GM18519 (cell line): ENCODE measurements around the gene FOSL1.
"Not testable (repeated sequence)": the region's sequence is repeated elsewhere in the genome, so short reads cannot be mapped to it uniquely, and the experiment has no call there.

Experiments used
- ATAC-seq: cut with Tn5 transposase; IDR thresholded peaks from one replicate; pipeline ENCODE4 v1.9.1; 2021; ENCODE audit warnings: mild to moderate bottlenecking, moderate library complexity; ENCODE audit not compliant: unreplicated experiment, low FRiP score

Gene FOSL1

DNA sequence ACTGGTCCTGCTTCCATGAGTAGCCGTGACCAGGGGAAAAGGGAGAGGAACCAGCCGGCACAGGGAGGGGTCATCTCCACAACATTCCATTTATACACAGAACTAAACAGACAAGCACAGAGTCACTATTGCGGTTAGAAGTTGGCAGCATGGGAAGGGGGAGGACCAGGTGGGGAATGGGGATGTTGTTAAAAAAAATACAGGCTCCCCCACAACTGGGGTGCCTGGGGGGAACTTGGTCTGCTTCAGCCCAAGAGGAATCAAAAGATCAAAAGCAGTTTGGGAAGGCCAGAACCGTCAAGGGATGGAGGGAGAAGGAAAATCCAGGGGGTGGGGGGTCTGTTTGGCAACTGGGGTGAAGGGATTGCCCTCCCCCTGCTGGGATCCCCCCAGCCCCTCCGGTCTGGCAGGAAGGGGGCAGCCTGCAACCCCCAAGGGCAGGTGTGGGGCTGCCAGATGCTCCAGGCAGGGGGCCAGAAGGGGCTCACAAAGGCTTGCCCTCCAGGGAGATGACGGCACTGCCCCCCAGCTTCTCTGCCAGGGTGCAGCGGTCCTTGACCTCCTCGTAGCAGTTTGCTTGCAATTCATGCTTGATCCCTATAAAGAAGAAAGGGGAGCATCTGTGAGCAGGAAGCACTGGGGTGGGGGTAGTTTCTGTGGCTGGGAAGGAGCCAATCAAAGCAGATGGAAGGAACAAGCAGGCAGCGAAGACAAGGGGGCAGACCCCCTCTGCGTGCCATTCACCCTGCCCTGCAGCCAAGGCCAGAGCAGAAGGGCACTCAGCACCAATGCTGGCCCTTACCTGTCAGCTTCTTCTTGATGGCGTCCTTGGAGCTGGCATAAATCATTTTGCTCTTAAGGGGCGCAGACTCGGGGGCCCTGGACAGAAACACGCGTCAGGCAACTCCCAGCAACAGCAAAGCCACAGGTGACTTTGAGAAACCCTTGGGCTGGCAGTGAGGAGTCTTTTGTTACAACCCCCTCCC lies 45.0 kb downstream of the FOSL1 start:
- ATAC-seq, result no peak

- no peak for ATAC-seq
Observed at GRCh38 chr11:65854161-65854592, 46.0 kb downstream of the FOSL1 start.

GRCh38 chr11:65853246-65853979 lies 46.8 kb downstream of the FOSL1 start:
- no peak for ATAC-seq

DNA sequence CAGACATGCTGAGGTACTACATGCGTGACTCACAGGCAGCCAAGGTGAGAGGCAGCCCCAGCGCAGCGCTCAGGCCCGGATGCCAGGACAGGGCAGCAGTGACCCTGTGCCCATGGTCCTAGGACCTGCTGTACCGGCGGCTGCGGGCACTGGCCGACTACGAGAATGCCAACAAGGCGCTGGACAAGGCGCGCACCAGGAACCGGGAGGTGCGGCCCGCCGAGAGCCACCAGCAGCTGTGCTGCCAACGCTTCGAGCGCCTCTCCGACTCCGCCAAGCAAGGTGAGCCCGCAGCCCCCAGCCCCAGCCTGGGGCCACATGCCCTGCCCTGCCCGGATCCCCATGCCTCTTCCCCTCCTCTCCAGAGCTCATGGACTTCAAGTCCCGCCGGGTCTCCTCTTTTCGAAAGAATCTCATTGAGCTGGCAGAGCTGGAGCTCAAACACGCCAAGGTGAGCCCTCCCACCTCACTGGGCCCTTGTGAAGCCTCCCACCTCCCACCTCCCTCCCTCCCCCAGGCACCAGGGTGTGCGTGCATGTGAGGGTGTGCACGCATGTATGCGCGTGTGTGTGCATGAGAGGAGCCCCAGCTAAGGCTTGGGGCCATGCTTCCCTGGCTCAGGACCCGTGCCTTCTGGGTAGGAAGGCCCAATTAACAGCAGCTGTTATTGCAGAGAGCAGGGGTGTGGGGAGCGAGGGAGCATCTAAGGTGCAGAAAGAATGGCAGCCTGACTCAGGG lies 47.5 kb downstream of the FOSL1 start:
- no peak for ATAC-seq

DNA sequence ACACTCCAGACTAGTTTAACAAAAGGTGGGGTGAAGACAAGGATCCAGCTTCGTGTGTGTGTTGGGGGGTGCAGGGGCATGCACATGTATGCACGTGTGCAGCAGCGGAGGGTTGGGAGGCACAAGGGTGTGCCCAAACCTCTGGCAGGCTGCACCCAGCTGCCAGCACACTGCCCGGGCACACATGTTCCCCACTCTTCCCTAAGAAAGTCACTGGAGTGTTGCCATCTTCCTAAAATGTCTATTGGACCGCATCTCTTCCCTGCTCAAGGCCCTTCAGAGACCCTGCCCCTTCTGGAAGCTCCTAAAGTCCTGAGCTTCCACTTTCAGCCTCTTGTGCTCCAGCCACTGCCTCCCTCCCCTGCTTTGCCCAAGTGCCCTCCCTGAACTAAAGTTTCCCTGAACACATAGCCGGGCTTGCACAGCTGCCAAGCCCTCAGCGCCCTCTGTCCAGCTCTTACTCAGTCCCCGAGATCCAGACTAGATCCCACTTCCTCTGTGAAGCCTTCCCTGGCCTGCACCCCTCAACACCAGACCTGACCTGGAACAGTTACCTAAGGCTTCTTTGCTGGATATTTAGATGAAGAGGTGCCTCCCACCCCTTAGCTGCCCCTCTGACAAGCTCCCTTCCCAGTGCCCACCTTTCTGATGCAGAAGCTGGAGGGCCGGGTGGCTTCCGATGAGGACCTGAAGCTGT lies 48.2 kb downstream of the FOSL1 start:
- ATAC-seq, result no peak

- ATAC-seq, result no peak
Observed at GRCh38 chr11:65851083-65851579, 49.1 kb downstream of the FOSL1 start.

- ATAC-seq, result no peak
Observed at GRCh38 chr11:65850217-65851082, 49.7 kb downstream of the FOSL1 start.

DNA sequence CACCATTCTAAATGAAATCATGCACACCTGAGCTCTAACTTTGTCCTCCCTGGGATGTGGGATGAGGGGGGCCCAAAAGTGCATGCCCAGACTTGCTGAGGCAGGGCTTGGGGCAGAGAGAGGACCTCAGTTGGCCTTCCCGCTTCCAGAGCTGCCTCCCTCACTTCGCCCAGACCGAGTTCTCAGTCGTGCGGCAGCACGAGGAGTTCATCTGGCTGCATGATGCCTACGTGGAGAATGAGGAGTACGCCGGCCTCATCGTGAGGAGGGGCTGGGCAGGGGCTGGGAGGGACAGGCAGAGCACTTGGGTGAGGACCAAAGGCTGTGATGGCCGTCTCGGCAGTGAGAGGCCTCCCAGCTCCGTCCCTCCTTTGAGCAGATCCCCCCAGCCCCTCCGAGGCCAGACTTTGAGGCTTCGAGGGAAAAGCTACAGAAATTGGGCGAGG lies 50.4 kb downstream of the FOSL1 start:
- ATAC-seq, result no peak

- no peak for ATAC-seq
Observed at GRCh38 chr11:65849366-65849765, 50.8 kb downstream of the FOSL1 start.

GRCh38 chr11:65848693-65849092 lies 51.5 kb downstream of the FOSL1 start:
- not testable (repeated sequence) for ATAC-seq

GRCh38 chr11:65847746-65848145 lies 52.4 kb downstream of the FOSL1 start:
- ATAC-seq, result no peak

GRCh38 chr11:65844231-65844872 lies 55.8 kb downstream of the FOSL1 start:
- ATAC-seq, result no peak

- no peak for ATAC-seq
Observed at GRCh38 chr11:65843811-65844210, 56.4 kb downstream of the FOSL1 start.

DNA sequence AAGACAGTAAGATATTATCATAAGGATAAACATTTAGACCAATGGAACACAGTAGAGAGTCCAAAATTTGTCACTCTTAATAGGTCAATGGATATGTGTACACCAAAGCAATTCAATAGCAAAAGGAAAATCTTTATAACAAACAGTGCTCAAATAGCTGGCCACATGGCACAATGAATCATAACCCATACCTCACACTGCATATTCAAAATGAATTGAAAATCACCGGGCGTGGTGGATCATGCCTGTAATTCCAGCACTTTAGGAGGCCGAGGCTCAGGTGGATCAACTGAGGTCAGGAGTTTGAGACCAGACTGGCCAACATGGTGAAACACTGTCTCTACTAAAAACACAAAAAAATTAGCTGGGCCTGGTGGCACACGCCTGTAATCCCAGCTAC lies 58.0 kb downstream of the FOSL1 start:
- ATAC-seq, result no peak
